Measurements from ENCODE around the gene CASP9. TPM values are rescaled to one million over a fixed set of nuclear protein-coding genes. Genes with fewer than 3 reads are reported as not detected.

The CASP9 gene
- total and polyA plus RNA-seq, 3 donors from 2014 or later: 33.8 to 48.5 (median 34.8) TPM

DNA sequence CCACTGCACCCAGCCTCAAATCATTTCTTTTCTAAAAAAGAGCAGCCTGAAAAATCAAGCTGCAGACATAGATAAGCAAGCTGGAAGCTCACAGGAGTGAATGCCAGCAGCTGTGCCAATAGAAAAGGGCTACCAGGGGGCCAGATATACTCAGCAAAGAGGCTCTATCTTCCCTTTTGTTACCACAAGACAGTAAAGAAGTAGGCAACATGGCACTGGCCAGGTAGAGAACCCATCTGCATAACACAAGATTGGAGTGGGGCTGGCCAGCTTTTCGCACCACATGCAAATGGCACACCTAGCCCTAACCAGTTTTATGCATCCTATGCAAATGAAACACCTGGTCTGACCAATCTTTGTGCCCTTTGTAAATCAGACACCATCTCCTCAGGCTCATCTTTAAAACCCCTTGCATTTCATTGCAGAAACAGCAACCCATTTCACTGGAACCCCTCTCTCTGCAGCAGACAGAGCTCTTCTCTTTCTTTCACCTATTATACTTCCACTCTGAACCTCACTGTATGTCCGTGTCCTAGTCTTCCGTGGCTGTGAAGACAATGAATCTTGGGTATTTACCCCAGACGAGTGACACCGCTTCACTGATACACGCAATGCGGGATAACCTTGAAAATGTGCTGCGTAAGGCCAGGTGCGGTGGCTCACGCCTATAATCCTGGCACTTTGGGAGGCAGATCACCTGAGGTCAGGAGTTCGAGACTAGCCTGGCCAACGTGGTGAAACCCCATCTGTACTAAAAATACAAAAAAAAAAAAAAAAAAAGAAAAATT lies 15.1 kb downstream of the CASP9 start:
- Histone ChIP-seq H3K9me3 (no peaks in the 10 kb centered on the region), H3K27ac (no peak overlapping the region), H3K27me3 (no peaks in the 10 kb centered on the region), H3K4me1 (no peaks in the 10 kb centered on the region), H3K36me3 (ENCODE audit: low read depth, missing control alignments) (no peaks in the 10 kb centered on the region), H3K4me3 (no peak overlapping the region)
- intact Hi-C loops (cut with DNase I; ENCODE audit: low total_unique reads): no loop called here
- TF ChIP-seq CTCF (IDR thresholded peaks at IDR 0.05): no peak
- no peak for TF ChIP-seq POLR2A (IDR thresholded peaks at IDR 0.05)
- WGBS, 2 donors: 89 to 95% methylated on average over 12 of the region's 12 CpGs
- no peak for DNase-seq

DNA sequence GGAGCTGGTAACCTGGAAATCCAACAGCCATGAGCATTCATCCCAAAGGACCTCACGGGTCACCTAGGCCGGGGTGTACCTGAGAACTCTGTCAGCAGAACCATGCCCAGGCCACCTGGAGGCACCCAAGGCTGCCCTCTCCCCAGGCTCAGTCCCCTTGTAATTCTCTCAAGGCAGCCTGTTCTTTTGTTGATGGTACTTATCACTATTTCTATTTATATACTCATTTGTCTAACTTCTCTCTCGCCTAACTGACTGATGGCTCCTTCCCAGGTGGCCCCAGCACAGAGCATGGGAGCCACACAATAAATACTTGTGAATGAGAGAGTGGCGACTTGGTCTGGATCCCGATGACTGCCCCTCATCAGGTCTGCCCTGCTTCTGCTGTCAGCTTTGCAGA lies 16.7 kb downstream of the CASP9 start:
- Histone ChIP-seq H3K36me3 (ENCODE audit: low read depth, missing control alignments) (no peaks in the 10 kb centered on the region), H3K27ac (no peak overlapping the region), H3K9me3 (no peaks in the 10 kb centered on the region), H3K4me1 (no peaks in the 10 kb centered on the region), H3K27me3 (no peaks in the 10 kb centered on the region), H3K4me3 (no peak overlapping the region)
- no peak for DNase-seq
- 84 to 92% methylated on average over 5 of the region's 5 CpGs for WGBS, 2 donors
- TF ChIP-seq POLR2A (IDR thresholded peaks at IDR 0.05): no peak
- TF ChIP-seq CTCF (IDR thresholded peaks at IDR 0.05): no peak
- intact Hi-C loops (cut with DNase I; ENCODE audit: low total_unique reads): no loop called here

- no peak for DNase-seq
- Histone ChIP-seq H3K4me1 (no peaks in the 10 kb centered on the region), H3K27ac (no peak overlapping the region), H3K27me3 (no peaks in the 10 kb centered on the region), H3K9me3 (no peaks in the 10 kb centered on the region), H3K4me3 (no peak overlapping the region), H3K36me3 (ENCODE audit: low read depth, missing control alignments) (no peaks in the 10 kb centered on the region)
- intact Hi-C loops (cut with DNase I; ENCODE audit: low total_unique reads): no loop called here
- WGBS, 2 donors: 95 to 96% methylated on average over 17 of the region's 17 CpGs
- no peak for TF ChIP-seq CTCF (IDR thresholded peaks at IDR 0.05)
- no peak for TF ChIP-seq POLR2A (IDR thresholded peaks at IDR 0.05)
Measured at GRCh38 chr1:15506831-15507230, 17.2 kb downstream of the CASP9 start.

- intact Hi-C loops (cut with DNase I; ENCODE audit: low total_unique reads): no loop called here
- no peak for DNase-seq
- Histone ChIP-seq H3K27ac (no peak overlapping the region), H3K4me1 (no peaks in the 10 kb centered on the region), H3K36me3 (ENCODE audit: low read depth, missing control alignments) (no peaks in the 10 kb centered on the region), H3K27me3 (no peaks in the 10 kb centered on the region), H3K9me3 (no peaks in the 10 kb centered on the region), H3K4me3 (no peak overlapping the region)
- no peak for TF ChIP-seq POLR2A (IDR thresholded peaks at IDR 0.05)
- TF ChIP-seq CTCF (IDR thresholded peaks at IDR 0.05): no peak
- 97% methylated on average over 4 of the region's 4 CpGs; no CpG with 5 or more reads in 1 of the 2 donors for WGBS, 2 donors
Measured at GRCh38 chr1:15504436-15504835, 19.6 kb downstream of the CASP9 start.

Measured in testis (tissue), 3 donors.